ENCODE results near the gene GAS7.

DNA sequence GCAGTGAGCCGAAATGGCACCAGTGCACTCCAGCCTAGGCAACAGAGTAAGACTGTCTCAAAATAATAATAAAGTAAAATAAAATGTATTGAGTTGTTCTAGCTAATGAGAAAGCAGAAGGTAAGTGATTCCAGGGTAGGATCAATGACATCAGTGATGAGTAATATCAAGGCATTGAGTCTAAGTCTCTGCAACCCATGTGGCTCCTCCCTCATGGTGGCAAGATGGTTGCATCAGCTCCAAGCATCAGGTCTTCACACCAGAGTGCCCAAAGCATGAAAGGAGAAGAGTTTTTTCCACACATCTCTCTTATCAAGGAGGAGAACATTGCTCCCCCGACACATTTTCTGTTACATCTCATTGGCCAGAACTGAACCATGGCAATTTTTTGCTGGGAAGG, 34.8 kb upstream of the GAS7 start:
- TF ChIP-seq EZH2 (IDR thresholded peaks at IDR 0.05; ENCODE audit: low read length) = no peak
- TF ChIP-seq, protein P1, sequence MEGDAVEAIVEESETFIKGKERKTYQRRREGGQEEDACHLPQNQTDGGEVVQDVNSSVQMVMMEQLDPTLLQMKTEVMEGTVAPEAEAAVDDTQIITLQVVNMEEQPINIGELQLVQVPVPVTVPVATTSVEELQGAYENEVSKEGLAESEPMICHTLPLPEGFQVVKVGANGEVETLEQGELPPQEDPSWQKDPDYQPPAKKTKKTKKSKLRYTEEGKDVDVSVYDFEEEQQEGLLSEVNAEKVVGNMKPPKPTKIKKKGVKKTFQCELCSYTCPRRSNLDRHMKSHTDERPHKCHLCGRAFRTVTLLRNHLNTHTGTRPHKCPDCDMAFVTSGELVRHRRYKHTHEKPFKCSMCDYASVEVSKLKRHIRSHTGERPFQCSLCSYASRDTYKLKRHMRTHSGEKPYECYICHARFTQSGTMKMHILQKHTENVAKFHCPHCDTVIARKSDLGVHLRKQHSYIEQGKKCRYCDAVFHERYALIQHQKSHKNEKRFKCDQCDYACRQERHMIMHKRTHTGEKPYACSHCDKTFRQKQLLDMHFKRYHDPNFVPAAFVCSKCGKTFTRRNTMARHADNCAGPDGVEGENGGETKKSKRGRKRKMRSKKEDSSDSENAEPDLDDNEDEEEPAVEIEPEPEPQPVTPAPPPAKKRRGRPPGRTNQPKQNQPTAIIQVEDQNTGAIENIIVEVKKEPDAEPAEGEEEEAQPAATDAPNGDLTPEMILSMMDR (optimal IDR thresholded peaks at IDR 0.05 in 1 of 3, IDR thresholded peaks at IDR 0.05 in 1 of 3, conservative IDR thresholded peaks at IDR 0.05 in 1 of 3; ENCODE audit: extremely low read depth in 1 of 3, insufficient read depth in 2 of 3, low read length in 3 of 3) = no peak

Measured in keratinocyte (primary cell).